ENCODE measurements around the gene PLEKHJ1. TPM values are rescaled to one million over a fixed set of nuclear protein-coding genes. Genes with fewer than 3 reads are reported as not detected.
A peak's percentile ranks its signal among the peaks of the same experiment; 100 is the strongest.

PLEKHJ1 gene
- total and polyA plus RNA-seq, 2 of the 13 experiments (the other 11 are each of a cell fraction or from before 2014, with no cell fraction given) = 70.5 to 130 TPM

- no peak within 1 kb of the TSS for H3K9ac ChIP-seq (ENCODE audit: insufficient read depth, low read depth, low read length)
- intact Hi-C loops (cut with micrococcal nuclease; ENCODE audit: unreplicated experiment) (no loop called here), in situ Hi-C loops (cut with HindIII; ENCODE audit: extremely low pct_ligation_motif_present, low pct_unique_long_range_greater_than_20kb) (no loop called here)
- H2AFZ ChIP-seq (ENCODE audit: low read length) = no peak within 1 kb of the TSS
- no peak within 1 kb of the TSS for H3K4me2 ChIP-seq (ENCODE audit: low read depth, low read length)
- H3K27ac ChIP-seq (ENCODE audit: extremely low read length, insufficient read depth, low read length) = no peak within 1 kb of the TSS
- WGBS (ENCODE audit: low lambda C conversion rate) = 53% methylated on average over 3 of the region's 27 CpGs
- no peaks in the 10 kb centered on the region for H3K9me3 ChIP-seq (ENCODE audit: low read length)
- BruUV-seq (replicated peaks) = no TSS peak
- no peak for FAIRE-seq
- H3K27me3 ChIP-seq (ENCODE audit: control insufficient read depth in 1 of 2, insufficient read depth in 2 of 2, low read length in 2 of 2) = no peaks in the 10 kb centered on the region
- H3K79me2 ChIP-seq (ENCODE audit: insufficient read depth, low read length) = no peaks in the 10 kb centered on the region
- ChIA-PET POLR2A (interaction anchor here (0.7 to 1.2 kb wide), 2 partner anchors 10 to 11 kb away, joined by 3 read pairs; no protein-coding TSS in a partner anchor), CTCF (ENCODE audit: low intra/inter-chr PET ratio, low total read pairs) (no interaction called here)
- no peaks in the 10 kb centered on the region for H4K20me1 ChIP-seq (ENCODE audit: insufficient read depth, low read length)
- H3K36me3 ChIP-seq (replicated peaks in 1 of 2; ENCODE audit: control insufficient read depth in 1 of 2, insufficient read depth in 2 of 2, low read length in 2 of 2) = peaks cover 19 to 34% of the 10 kb centered on the region in 2 experiments; a peak in 4 of 5 replicates
- peaks cover 23% of the 10 kb centered on the region for H3K4me1 ChIP-seq (ENCODE audit: insufficient read depth, low read length)
- H3K4me3 ChIP-seq (replicated peaks in 1 of 3; ENCODE audit: insufficient read depth in 1 of 3, low read depth in 2 of 3, low read length in 3 of 3) = no peak within 1 kb of the TSS
- DNase-seq (ENCODE audit: low spot score) = no peak
- no peak; the same call in 2 of the 3 replicates for ATAC-seq
- peak; percentile 97 for TF ChIP-seq AGO2 (optimal IDR thresholded peaks at IDR 0.05; ENCODE audit: low read depth, low read length)
- TF ChIP-seq ZNF598 (CRISPR knock-in tag; IDR thresholded peaks at IDR 0.05; ENCODE audit: borderline replicate concordance) = no peak
- TF ChIP-seq CBX2 (IDR thresholded peaks at IDR 0.05; ENCODE audit: low read depth, low read length) = no peak
- no peak for TF ChIP-seq CBX2 (CRISPR knock-in tag; IDR thresholded peaks at IDR 0.05; ENCODE audit: low read depth)
- TF ChIP-seq KDM2A (CRISPR knock-in tag; IDR thresholded peaks at IDR 0.05; ENCODE audit: borderline replicate concordance, low read depth) = peak; percentile 42; the same call in 1 of the 2 replicates
- TF ChIP-seq RBFOX2 (IDR thresholded peaks at IDR 0.05; ENCODE audit: low read depth, low read length) = peak; percentile 63
- TF ChIP-seq RXRA (CRISPR knock-in tag; IDR thresholded peaks at IDR 0.05) = peak; percentile 16; the same call in 1 of the 2 replicates
- TF ChIP-seq ZFP36L1 (CRISPR knock-in tag; IDR thresholded peaks at IDR 0.05) = no peak
- peak; percentile 24; the same call in 1 of the 2 replicates for TF ChIP-seq AKAP8 (CRISPR knock-in tag; IDR thresholded peaks at IDR 0.05)
- TF ChIP-seq NR2F6 (IDR thresholded peaks at IDR 0.05) = no peak
- no peak for TF ChIP-seq NR2F6 (CRISPR knock-in tag; IDR thresholded peaks at IDR 0.05)
- no peak for TF ChIP-seq NFYC (CRISPR knock-in tag; IDR thresholded peaks at IDR 0.05)
- no peak for TF ChIP-seq ZNF761 (CRISPR knock-in tag; conservative IDR thresholded peaks at IDR 0.05)
- TF ChIP-seq ZNF687 (CRISPR knock-in tag; IDR thresholded peaks at IDR 0.05) = peak; percentile 31; the same call in 1 of the 2 replicates
- no peak for TF ChIP-seq ZNF709 (CRISPR knock-in tag; IDR thresholded peaks at IDR 0.05)
- no peak for TF ChIP-seq ZNF563 (CRISPR knock-in tag; IDR thresholded peaks at IDR 0.05)
- TF ChIP-seq ZBTB37 (CRISPR knock-in tag; IDR thresholded peaks at IDR 0.05) = no peak
- TF ChIP-seq ZNF576 (CRISPR knock-in tag; IDR thresholded peaks at IDR 0.05) = no peak
- no peak for TF ChIP-seq FOXC1 (CRISPR knock-in tag; IDR thresholded peaks at IDR 0.05; ENCODE audit: borderline replicate concordance)
Observed at GRCh38 chr19:2249010-2249866, 13.1 kb upstream of the PLEKHJ1 start, which contains the start of gene AMH. AMH (plus strand) TSS chr19:2249323; CDS start chr19:2249333, 10 bp downstream.
